AG20443 (cell line): ENCODE results near the gene WWP2.

Source experiments
- DNase-seq: peaks from one replicate; pipeline ENCODE4 v3.0.0; 2012; ENCODE audit warnings: low spot score, mixed read lengths

Gene WWP2

GRCh38 chr16:69859105-69859989 lies 97.2 kb downstream of the WWP2 start:
- DNase-seq: no peak

GRCh38 chr16:69860233-69861231 lies 98.4 kb downstream of the WWP2 start:
- no peak for DNase-seq

GRCh38 chr16:69861292-69862030 lies 99.3 kb downstream of the WWP2 start:
- peak; percentile 81 for DNase-seq

DNA sequence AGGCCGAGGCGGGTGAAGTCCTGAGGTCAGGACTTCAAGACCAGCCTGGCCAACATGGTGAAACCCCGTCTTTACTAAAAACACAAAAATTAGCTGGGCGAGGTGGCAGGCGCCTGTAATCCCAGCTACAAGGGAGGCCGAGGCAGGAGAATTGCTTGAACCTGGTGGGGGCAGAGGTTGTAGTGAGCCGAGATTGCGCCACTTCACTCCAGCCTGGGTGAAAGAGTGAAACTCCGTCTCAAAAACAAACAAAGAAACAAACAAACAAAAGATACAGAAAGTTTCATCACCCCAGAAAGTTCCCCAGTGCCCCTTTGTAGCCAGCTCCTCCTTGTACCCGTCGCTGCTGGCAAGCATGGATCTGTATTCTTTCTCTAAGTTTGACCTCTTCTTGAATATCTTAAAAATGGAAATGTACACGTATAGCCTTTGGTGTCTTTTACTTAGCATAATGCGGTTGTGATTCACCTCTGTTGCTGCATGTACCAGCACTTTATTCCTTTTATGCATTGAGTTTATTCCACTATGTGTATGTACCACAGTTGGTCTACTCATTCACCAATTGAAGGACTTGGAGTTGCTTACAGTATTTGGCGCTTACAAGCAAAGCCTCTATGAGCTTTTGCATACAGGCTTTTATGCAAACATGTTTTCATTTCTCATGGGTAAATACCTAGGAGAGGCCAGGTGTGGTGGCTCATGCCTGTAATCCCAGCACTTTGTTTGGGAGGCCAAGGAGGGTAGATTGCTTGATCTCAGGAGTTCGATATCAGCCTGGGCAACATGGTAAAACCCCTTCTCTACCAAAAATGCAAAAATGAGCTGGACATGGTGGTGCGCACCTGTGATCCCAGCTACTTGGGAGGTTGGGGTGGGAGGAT lies 101.5 kb downstream of the WWP2 start:
- DNase-seq: no peak

GRCh38 chr16:69865701-69866100 lies 103.6 kb downstream of the WWP2 start:
- DNase-seq: peak; percentile 59

- peak; percentile 23 for DNase-seq
These were observed 105.8 kb downstream of the WWP2 start for GRCh38 chr16:69867784-69868560.

- no peak for DNase-seq
These were observed 108.6 kb downstream of the WWP2 start for GRCh38 chr16:69870761-69871160.

DNA sequence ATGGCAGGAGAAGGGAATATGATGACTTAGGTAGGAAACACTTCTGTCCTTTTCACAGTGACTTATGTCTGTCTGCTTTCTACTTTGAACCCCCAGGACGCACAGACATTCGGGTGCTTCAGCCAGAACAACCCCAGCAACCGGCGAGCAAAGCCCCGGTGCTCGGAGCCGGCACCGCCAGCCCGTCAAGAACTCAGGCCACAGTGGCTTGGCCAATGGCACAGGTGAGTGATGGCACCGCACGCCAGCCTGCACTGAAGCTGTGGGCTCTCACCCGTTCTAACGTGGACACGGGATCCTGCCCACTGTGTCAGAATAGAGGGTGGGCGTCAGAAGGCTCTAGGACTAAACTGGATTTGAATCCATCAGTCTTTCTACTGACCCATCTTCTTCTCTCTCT lies 109.6 kb downstream of the WWP2 start:
- DNase-seq: no peak

DNA sequence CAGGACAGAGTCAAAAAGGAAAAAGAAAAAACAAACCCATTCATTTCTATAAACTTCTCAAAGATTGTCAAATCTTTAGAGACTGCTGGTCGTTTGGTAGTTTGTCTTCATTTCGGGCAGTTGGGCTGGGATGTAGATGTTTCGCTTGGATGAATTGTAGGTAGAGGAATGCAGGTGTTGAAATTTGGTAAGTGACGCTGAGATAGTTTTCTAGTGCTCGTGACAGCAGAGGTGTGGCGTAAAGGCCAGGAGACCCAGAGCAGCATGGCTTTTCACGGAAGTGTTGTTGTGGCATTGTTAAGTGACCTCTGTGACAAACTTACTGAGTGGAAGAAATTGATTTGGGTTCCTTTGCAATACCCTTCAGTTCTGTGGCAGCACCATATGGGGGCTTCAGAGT lies 110.8 kb downstream of the WWP2 start:
- no peak for DNase-seq

DNA sequence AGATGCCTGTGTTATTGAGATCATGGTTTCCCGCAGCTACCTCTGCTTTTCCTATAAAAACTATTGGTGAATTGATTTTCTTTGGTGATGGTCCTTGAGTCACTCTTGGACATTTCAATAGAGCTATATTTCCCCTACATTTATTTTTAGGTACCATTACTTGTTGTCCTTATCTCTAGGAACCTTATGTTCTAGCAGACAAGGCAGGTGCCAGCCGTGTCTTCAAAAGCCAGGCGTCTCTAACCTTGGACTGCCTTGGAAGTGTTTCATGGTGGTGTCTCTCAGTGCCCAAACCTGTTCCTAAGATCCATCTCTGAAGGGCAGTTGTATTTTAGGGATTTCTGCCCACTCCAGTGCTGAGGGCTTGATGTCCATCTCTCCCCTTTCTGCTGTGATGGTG lies 111.7 kb downstream of the WWP2 start:
- no peak for DNase-seq

DNA sequence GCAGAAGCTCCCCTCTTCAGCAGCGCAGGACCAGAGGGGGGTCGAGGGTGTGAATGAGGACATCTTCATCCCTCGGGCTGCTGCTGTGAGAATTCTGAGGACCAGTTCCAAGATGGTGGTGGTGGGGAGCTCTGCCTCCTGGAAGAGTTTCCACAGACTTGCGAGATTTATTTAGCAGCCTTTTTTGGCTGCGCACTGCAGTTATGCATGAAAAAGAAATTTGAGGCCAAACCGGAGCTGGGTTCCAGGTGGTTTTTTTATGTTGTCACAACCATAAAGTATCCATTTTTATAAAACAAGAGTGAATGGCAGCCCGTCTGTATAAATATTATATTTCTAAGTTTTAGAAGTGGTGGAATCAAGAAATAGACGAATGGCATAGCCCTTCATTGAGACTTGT lies 112.1 kb downstream of the WWP2 start:
- DNase-seq: no peak

GRCh38 chr16:69880640-69881133 lies 118.6 kb downstream of the WWP2 start:
- DNase-seq: peak; percentile 74

GRCh38 chr16:69881141-69881540 lies 119.0 kb downstream of the WWP2 start:
- DNase-seq: no peak

DNA sequence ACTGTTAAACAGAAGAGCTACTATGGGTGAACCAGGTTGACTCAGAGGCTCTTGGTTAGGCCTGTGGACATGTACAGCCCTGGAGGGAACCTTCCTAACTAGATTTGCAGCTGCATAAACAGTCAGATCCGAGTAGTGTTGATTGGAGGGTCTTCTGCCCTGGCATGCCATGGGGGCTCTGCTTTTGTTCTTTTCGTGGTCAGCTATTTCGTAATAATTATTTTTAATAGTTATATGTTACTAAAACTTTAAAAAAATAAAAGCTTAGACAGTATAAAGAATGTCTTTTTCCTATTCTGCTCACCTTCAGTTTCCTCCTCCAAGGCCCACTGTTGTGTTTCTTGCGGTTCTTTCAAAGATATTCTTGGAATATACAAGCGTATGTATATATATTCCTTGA lies 121.6 kb downstream of the WWP2 start:
- DNase-seq: no peak

GRCh38 chr16:69885722-69886121 lies 123.6 kb downstream of the WWP2 start:
- no peak for DNase-seq

GRCh38 chr16:69886726-69887125 lies 124.6 kb downstream of the WWP2 start:
- DNase-seq: no peak

GRCh38 chr16:69888005-69888590 lies 126.0 kb downstream of the WWP2 start:
- DNase-seq: no peak

GRCh38 chr16:69889295-69889964 lies 127.3 kb downstream of the WWP2 start:
- no peak for DNase-seq
